Activated naive CD8-positive, alpha-beta T cell treated with anti-CD3 and anti-CD28 coated beads for 36 hours (primary cell): ENCODE results near the gene DTNB. TPM values are rescaled to one million over a fixed set of nuclear protein-coding genes. Genes with fewer than 3 reads are reported as not detected.
"Not testable (repeated sequence)": the region's sequence is repeated elsewhere in the genome, so short reads cannot be mapped to it uniquely, and the experiment has no call there.

Source experiments
- DNase-seq: peaks from one replicate; pipeline ENCODE4 v3.0.0; 2021
- H3K27ac Mint-ChIP-seq: one replicate; pipeline ENCODE4 v1.8.0; 2022; ENCODE audit warnings: mild to moderate bottlenecking, moderate library complexity, mixed read lengths
- H3K27me3 Mint-ChIP-seq: one replicate; pipeline ENCODE4 v1.8.0; 2022; ENCODE audit warnings: mild to moderate bottlenecking, mixed read lengths
- H3K36me3 Mint-ChIP-seq: one replicate; pipeline ENCODE4 v1.8.0; 2021; ENCODE audit warnings: mild to moderate bottlenecking, mixed read lengths
- H3K4me1 Mint-ChIP-seq: one replicate; pipeline ENCODE4 v1.8.0; 2021; ENCODE audit warnings: mixed read lengths
- H3K4me3 Mint-ChIP-seq: one replicate; pipeline ENCODE4 v1.8.0; 2022; ENCODE audit warnings: mild to moderate bottlenecking, moderate library complexity, mixed read lengths
- H3K9me3 Mint-ChIP-seq: one replicate; pipeline ENCODE4 v1.8.0; 2022; ENCODE audit warnings: mixed read lengths
- total RNA-seq, 2 experiments: library from RNA; stranded (reverse); gene quantifications; one replicate each; pipeline ENCODE4 v1.2.3, GENCODE V29; 2021

DTNB gene
- total RNA-seq, 2 experiments from 2014 or later, result 14.3 to 15.5 TPM

DNA sequence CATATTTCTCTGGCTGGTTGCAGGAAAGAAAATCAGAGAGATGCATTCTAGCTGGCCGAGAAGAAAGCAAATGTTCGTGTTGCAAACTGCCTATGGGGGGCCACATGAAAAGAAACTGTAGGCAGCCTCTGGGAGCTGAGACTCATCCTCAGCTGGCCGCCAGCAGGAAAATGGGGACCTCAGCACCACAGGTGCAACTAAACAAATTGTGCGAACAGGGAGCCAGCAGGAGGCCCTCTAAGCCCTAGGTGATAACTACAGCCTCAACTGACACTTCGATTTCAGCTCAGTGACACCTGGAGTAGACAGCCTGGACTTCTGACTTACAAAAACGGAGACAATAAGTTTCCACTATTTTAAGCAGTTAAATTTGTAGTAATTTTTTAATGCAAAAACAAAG, 107.3 kb downstream of the DTNB start:
- Mint-ChIP-seq H3K27me3 (no peaks in the 10 kb centered on the region), H3K27ac (no peak overlapping the region), H3K4me1 (peaks cover 17% of the 10 kb centered on the region), H3K36me3 (peaks cover 5% of the 10 kb centered on the region), H3K4me3 (no peak overlapping the region), H3K9me3 (peaks cover under 1% of the 10 kb centered on the region)
- no peak for DNase-seq

DNA sequence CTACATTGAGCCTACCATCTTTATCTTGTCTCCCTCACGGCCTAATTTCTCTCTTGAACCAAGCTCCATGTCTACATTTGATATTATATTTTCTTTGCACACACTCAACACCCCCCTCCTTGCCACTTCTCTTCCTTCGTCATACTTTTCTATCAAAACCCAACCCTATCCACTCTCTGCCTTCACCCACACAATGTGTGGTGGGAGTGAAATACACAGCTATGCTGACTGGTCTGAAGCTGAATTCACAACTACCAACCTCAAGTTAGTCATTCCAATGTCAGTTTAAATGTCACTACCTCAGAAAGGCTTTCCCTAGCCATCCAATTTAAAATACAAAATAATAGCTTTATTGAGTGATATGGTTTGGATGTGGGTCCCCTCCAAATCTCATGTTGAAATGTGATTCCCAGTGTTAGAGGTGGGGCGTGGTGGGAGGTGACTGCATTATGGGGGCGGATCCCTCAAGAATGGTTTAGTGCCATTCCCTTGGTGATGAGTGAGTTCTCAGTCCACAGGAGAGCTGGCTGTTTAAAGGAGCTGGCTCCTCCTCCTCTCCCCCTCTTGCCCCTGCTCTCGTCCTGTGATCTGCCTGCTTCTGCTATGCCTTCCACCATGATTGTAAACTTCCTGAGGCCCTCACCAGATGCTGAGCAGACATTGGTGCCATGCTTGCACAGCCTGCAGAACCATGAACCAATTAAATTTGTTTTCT, 112.1 kb downstream of the DTNB start:
- Mint-ChIP-seq H3K27ac (peak overlapping the region; percentile 43), H3K9me3 (peaks cover 4% of the 10 kb centered on the region), H3K27me3 (no peaks in the 10 kb centered on the region), H3K36me3 (peaks cover 18% of the 10 kb centered on the region), H3K4me3 (no peak overlapping the region), H3K4me1 (peaks cover 44% of the 10 kb centered on the region)
- peak; percentile 9 for DNase-seq

DNA sequence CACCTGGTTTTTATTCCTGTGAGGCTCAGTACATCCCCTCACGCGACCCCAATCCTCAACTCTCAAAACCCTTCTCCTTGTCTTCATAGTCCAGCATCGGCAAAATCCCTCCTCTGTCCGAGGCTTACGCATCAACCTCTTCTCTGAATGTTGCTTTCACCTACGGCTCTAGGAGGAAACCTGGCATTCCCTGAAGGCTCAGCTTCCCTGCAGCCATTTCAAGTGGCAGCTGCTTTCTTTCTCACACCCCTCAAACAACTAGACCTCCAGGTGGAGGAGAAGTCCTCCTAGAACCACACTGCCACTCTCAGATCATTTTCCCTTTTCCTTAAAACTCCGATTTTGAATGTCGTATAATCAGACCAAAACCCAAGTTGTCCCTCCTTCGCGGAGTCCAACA, 114.2 kb downstream of the DTNB start:
- Mint-ChIP-seq H3K27me3 (no peaks in the 10 kb centered on the region), H3K4me3 (no peak overlapping the region), H3K36me3 (peaks cover 18% of the 10 kb centered on the region), H3K27ac (peak overlapping the region; percentile 78), H3K9me3 (peaks cover 4% of the 10 kb centered on the region), H3K4me1 (peaks cover 44% of the 10 kb centered on the region)
- DNase-seq, result no peak

DNA sequence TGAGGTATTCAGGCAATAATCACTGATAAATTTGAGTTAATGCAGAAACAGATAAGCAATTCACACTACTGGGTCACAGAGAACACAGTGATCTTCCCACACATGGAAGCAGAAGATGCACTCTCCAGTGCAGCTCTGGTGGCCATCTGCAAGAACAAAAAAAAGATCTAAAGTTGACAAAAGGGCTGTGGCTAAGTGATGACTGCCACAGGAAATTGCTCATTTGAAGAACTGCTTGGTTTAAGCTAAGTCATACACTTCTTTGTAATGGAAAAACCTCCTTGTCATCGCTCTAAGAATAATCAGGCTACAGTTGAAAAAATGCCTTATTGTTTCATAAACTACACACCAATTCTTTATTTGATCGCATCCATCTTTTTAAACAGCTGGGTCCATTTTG, 115.1 kb downstream of the DTNB start:
- Mint-ChIP-seq H3K36me3 (peaks cover 18% of the 10 kb centered on the region), H3K4me3 (no peak overlapping the region), H3K4me1 (peaks cover 44% of the 10 kb centered on the region), H3K27ac (peak overlapping the region; percentile 78), H3K9me3 (peaks cover 4% of the 10 kb centered on the region), H3K27me3 (no peaks in the 10 kb centered on the region)
- peak; percentile 43 for DNase-seq

DNA sequence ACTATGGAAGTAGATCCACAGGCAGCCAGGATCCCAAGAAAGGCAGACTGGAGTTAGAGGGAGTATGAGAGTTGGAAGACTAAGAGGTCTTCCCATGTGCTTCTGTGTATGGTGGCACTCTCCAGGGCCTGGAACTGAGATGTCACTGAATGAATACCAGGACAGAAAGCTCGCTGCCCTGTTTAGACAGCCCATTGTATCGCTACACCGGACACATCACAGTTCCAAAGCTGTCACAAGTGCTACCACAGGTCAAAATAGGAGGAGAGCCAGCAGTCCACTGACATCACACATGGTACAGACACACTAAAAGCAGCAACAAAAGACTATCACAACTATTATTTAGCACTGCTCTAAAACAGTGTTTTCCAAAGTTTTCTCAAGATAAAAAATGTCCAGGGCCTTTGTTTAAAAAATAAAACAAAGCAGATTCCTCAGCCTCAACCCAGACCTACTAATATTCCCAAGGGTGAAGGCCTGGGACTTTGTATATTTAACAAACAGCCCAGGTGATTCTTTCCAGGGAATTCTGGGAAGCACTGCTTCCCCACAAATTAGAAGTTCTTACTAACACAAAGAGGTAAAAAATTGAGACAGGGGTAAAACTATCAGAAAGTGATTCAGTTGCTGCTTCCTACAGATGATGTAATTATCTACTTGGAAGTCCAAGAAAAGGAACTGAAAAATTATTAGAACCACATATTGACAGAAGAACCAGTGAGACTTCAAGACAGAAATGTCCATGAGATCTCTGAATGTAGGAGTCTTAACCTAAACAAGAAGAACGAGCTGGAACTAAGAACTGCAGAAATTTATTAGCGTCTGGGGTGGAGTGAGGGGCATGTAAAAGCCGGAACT, 116.0 kb downstream of the DTNB start:
- Mint-ChIP-seq H3K36me3 (peaks cover 18% of the 10 kb centered on the region), H3K27me3 (no peaks in the 10 kb centered on the region), H3K27ac (peak overlapping the region; percentile 78), H3K4me1 (peaks cover 44% of the 10 kb centered on the region), H3K9me3 (peaks cover 4% of the 10 kb centered on the region), H3K4me3 (no peak overlapping the region)
- DNase-seq, result no peak

DNA sequence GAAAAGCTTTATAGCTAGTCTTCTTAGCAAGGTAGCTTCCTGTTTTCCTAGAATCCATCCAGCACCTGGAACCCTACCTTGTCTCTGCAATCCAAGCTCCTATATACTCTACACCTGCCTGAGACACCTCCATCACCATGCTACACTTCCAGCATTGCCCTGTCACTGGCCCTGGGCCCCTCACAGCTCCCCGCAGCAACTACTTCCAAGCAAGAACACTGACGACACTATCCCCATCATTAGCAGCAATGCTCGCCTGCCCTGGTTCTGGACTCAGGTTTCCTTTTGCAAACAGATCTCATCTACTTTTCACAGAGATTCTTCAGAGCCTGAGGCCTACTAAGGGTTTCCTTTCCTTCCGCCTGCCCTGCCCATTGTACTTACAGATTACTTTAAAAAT, 121.1 kb downstream of the DTNB start:
- H3K4me3 Mint-ChIP-seq, result no peak overlapping the region
- no peaks in the 10 kb centered on the region for H3K27me3 Mint-ChIP-seq
- DNase-seq, result no peak
- peaks cover 8% of the 10 kb centered on the region for H3K4me1 Mint-ChIP-seq
- H3K36me3 Mint-ChIP-seq, result no peaks in the 10 kb centered on the region
- H3K9me3 Mint-ChIP-seq, result no peaks in the 10 kb centered on the region
- no peak overlapping the region for H3K27ac Mint-ChIP-seq

DNA sequence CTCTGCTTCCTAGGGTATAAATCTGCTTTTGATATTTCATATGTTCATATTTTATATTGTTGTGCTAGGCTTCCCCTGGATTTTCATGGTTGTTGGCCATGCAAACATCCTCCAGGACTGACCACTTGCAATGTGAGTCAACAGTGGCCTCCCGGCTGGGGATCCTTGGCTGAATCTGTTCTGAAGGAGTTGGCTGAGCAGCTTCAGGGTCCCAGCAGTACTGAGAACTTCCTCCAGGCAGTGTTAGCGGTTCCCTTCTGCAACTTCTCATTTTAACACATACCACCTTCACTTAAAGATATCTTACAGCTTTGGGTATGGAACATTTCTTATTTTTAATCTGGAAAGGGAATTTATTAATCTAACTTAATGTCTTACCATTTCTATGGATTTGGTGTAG, 122.1 kb downstream of the DTNB start:
- no peak overlapping the region for H3K27ac Mint-ChIP-seq
- no peaks in the 10 kb centered on the region for H3K4me1 Mint-ChIP-seq
- H3K9me3 Mint-ChIP-seq, result no peaks in the 10 kb centered on the region
- DNase-seq, result no peak
- no peaks in the 10 kb centered on the region for H3K27me3 Mint-ChIP-seq
- no peak overlapping the region for H3K4me3 Mint-ChIP-seq
- H3K36me3 Mint-ChIP-seq, result no peaks in the 10 kb centered on the region

DNA sequence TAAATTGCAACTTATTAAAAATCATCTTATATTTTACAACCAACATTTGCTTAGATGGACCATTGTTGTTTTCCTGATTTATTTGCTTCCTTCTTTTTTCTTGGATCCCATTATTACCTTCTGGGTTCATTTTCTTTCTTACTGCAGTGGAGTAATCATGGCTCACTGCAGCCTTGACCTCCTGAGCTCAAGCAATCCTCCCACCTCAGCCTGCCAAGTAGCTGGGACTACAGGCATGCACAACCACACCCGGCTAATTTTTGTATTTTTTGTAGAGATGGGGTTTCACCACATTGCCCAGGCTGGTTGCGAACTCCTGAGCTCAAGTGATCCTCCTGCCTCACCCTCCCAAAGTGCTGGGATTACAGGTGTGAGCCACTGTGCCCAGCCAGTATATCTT, 123.8 kb downstream of the DTNB start:
- H3K36me3 Mint-ChIP-seq, H3K4me1 Mint-ChIP-seq, H3K27ac Mint-ChIP-seq, DNase-seq, H3K4me3 Mint-ChIP-seq, H3K9me3 Mint-ChIP-seq, H3K27me3 Mint-ChIP-seq: not testable (repeated sequence)

DNA sequence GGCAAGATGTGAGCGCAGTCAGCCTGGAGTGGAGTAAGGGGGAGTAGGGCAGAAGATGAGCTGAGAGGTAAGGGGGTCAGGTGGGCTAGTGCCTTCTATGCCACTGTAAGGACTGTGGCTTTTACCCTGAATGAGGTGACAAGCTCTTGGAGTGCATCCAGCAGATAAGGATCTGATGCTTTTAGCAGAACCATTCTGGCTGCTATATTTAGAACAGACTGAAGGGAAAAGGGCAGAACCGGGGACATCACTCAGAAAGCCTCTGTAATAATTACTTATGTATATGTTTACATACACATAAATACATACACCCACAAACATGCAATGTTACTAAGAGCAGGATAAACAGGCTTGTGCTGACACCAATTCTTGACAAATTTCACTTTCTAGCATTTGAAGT, 124.8 kb downstream of the DTNB start:
- Mint-ChIP-seq H3K27ac (no peak overlapping the region), H3K4me1 (no peaks in the 10 kb centered on the region), H3K27me3 (no peaks in the 10 kb centered on the region), H3K9me3 (no peaks in the 10 kb centered on the region), H3K36me3 (no peaks in the 10 kb centered on the region), H3K4me3 (no peak overlapping the region)
- no peak for DNase-seq

DNA sequence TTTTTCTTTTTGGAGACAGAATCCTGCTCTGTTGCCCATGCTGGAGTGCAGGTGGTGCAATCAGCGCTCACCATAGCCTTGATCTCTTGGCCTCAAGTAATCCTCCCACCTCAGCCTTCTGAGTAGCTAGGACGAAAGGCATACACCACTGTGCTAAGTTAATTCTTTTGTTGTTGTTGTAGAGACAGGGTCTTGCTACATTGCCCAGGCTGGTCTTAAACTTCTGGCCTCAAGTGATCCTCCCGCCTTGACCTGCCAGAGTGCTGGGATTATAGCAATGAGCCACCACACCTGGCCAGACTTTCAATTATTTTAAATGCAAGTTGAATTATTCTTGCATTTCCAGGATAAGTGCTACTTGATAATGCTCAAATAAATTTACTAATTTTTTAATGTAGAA, 126.5 kb downstream of the DTNB start:
- no peak for DNase-seq
- no peaks in the 10 kb centered on the region for H3K4me1 Mint-ChIP-seq
- H3K27me3 Mint-ChIP-seq, result no peaks in the 10 kb centered on the region
- no peak overlapping the region for H3K4me3 Mint-ChIP-seq
- no peaks in the 10 kb centered on the region for H3K36me3 Mint-ChIP-seq
- H3K9me3 Mint-ChIP-seq, result no peaks in the 10 kb centered on the region
- H3K27ac Mint-ChIP-seq, result no peak overlapping the region

DNA sequence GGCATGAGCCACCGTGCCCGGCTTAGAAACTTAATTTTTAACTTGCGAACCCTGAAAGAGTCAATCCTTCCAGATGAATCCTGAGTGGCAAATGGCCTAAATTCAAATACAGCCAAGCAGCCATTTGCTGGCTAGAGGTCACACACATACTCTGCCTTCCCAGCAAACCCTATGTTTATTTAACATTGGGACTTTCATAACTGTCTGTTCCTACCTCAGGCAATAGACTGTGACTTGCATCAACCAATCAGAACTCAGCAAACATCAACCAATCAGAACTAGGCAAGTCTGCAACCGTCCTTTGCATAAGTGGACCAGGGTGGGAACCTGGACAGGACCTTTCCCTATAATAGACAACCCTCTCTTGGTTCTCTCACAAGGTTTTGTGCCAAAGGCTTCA, 127.5 kb downstream of the DTNB start:
- Mint-ChIP-seq H3K9me3 (no peaks in the 10 kb centered on the region), H3K4me1 (no peaks in the 10 kb centered on the region), H3K27ac (no peak overlapping the region), H3K36me3 (no peaks in the 10 kb centered on the region), H3K27me3 (no peaks in the 10 kb centered on the region), H3K4me3 (no peak overlapping the region)
- no peak for DNase-seq

DNA sequence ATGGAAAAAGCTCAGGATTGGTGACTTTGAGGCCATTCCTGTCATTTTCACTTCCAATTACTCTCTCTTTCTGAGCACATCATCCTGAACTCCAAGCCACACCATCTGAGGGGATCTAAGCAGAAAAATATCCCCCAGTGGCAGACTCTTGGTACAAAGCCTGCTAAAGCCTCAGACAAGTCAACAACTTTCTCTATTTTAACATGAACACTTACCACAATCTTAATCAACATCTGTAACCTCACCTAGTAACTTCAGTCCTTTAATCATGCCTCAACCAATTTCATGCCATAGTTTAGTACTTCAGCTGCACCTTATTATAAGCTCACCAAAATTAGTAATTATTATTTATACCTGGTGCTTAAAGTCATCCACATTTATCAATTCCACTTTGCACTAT, 128.9 kb downstream of the DTNB start:
- H3K9me3 Mint-ChIP-seq, result no peaks in the 10 kb centered on the region
- no peaks in the 10 kb centered on the region for H3K36me3 Mint-ChIP-seq
- no peak overlapping the region for H3K4me3 Mint-ChIP-seq
- no peak for DNase-seq
- no peaks in the 10 kb centered on the region for H3K27me3 Mint-ChIP-seq
- H3K27ac Mint-ChIP-seq, result no peak overlapping the region
- H3K4me1 Mint-ChIP-seq, result no peaks in the 10 kb centered on the region

DNA sequence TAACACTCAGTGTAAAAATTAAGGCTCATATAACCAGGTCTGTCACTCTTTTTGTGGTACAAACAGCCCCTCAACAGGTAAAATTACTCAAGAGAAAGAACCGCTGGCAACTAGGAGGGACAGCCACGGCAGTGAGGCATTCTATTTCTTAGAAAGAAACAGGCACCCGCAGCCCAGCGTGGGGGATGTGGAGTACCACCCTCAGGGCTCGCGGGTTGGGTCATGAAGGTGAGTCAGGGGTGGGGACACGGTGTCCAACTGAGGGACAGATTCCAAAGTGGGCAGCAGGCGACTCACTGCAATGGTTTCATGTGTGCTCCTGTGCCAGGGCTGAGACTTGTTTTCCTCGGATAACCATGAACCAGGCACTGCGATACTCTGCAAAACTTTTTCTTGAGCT, 129.4 kb downstream of the DTNB start:
- Mint-ChIP-seq H3K27ac (no peak overlapping the region), H3K36me3 (no peaks in the 10 kb centered on the region), H3K27me3 (no peaks in the 10 kb centered on the region), H3K4me1 (no peaks in the 10 kb centered on the region), H3K4me3 (no peak overlapping the region), H3K9me3 (no peaks in the 10 kb centered on the region)
- DNase-seq, result no peak

DNA sequence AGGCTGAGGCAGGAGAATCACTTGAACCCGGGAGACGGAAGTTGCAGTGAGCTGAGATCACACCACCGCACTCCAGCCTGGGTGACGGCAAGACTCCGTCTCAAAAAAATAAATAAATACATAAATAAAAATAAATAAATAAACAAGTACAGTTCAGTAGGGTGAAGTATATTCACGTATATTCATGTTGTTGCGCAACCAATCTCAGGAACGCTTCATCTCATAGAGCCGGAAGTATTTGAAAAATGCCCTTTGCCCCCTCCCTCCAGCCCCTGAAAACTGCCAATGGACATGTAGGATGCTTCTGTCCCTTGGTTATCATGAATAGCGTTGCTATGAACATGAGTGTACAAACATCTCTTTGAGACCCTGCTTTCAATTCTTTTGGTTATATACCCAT, 132.0 kb downstream of the DTNB start:
- DNase-seq, result no peak
- H3K27ac Mint-ChIP-seq, result no peak overlapping the region
- H3K4me3 Mint-ChIP-seq, result no peak overlapping the region
- H3K4me1 Mint-ChIP-seq, result no peaks in the 10 kb centered on the region
- H3K9me3 Mint-ChIP-seq, result no peaks in the 10 kb centered on the region
- H3K36me3 Mint-ChIP-seq, result no peaks in the 10 kb centered on the region
- H3K27me3 Mint-ChIP-seq, result no peaks in the 10 kb centered on the region

DNA sequence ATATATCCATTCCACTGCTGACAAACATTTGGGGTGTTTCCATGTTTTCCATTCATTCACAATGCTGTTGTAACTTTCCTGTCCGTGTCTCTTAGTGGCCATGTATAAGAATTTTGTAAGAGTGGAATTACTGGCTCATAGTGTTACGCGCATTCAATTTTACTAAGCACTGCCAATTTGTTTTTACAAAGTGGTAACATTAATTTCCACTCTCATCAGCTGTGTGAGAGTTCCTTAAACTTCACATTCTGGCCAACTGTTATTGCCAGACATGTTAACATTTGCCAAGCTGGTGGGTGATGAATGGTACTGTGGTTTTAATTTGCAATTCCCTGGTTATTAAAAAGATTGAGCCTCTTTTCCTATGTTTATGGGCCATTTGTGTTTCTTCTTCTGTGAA, 134.2 kb downstream of the DTNB start:
- H3K9me3 Mint-ChIP-seq, result no peaks in the 10 kb centered on the region
- no peaks in the 10 kb centered on the region for H3K27me3 Mint-ChIP-seq
- H3K36me3 Mint-ChIP-seq, result no peaks in the 10 kb centered on the region
- H3K27ac Mint-ChIP-seq, result no peak overlapping the region
- no peak overlapping the region for H3K4me3 Mint-ChIP-seq
- H3K4me1 Mint-ChIP-seq, result no peaks in the 10 kb centered on the region
- no peak for DNase-seq

DNA sequence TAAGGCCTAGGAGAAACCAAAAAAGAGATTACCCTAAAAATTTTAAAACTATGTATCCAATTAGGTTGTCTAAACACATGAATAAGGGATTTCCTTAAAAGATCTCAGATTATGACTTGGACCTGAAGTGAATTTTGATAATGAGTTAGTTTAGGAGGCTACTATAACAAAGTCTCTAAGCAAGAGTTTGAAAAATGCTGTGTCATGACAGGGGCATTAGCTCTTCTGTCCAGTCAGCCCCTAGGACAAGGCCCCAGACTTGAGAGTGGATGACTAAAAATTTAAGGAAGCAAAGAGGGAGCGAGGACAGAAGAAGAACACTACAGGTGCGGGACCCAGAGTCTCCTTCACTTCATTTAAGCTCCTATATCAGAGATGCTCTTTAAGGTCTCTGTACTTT, 135.9 kb downstream of the DTNB start:
- H3K27ac Mint-ChIP-seq, result no peak overlapping the region
- H3K4me3 Mint-ChIP-seq, result no peak overlapping the region
- no peaks in the 10 kb centered on the region for H3K36me3 Mint-ChIP-seq
- no peaks in the 10 kb centered on the region for H3K9me3 Mint-ChIP-seq
- no peak for DNase-seq
- H3K27me3 Mint-ChIP-seq, result no peaks in the 10 kb centered on the region
- no peaks in the 10 kb centered on the region for H3K4me1 Mint-ChIP-seq
